ENCODE measurements around the gene CTSA. TPM values are rescaled to one million over a fixed set of nuclear protein-coding genes. Genes with fewer than 3 reads are reported as not detected.
"Not testable (repeated sequence)": the region's sequence is repeated elsewhere in the genome, so short reads cannot be mapped to it uniquely, and the experiment has no call there.

The CTSA gene
- total RNA-seq, 4 donors from 2014 or later: 42.7 to 103 (median 51.3) TPM

GRCh38 chr20:45926731-45927070 is 35.6 kb downstream of the CTSA start:
- Histone ChIP-seq H3K9me3 (no peaks in the 10 kb centered on the region), H3K27me3 (no peaks in the 10 kb centered on the region), H3K4me1 (peaks cover 6 to 12% of the 10 kb centered on the region in 2 donors), H3K27ac (no peak overlapping the region), H3K4me3 (replicated peaks in 1 of 3) (no peak overlapping the region), H3K36me3 (no peaks in the 10 kb centered on the region)
- 73 to 77% methylated on average over 2 of the region's 2 CpGs for WGBS, 2 donors
- no peak for DNase-seq
- intact Hi-C loops (cut with DNase I): no loop called here
- TF ChIP-seq CTCF (IDR thresholded peaks at IDR 0.05) (no peak), POLR2A (IDR thresholded peaks at IDR 0.05) (no peak)

GRCh38 chr20:45927071-45927878 is 36.1 kb downstream of the CTSA start:
- no peak for DNase-seq
- 78 to 79% methylated on average over 11 to 14 of the region's 14 CpGs for WGBS, 2 donors
- no peaks in the 10 kb centered on the region for H3K36me3 ChIP-seq
- no peak overlapping the region for H3K27ac ChIP-seq
- intact Hi-C loops (cut with DNase I): no loop called here
- H3K4me3 ChIP-seq (replicated peaks in 1 of 3): no peak overlapping the region
- TF ChIP-seq CTCF (IDR thresholded peaks at IDR 0.05): no peak
- H3K4me1 ChIP-seq: peaks cover 6 to 12% of the 10 kb centered on the region in 2 donors
- H3K27me3 ChIP-seq: no peaks in the 10 kb centered on the region
- no peaks in the 10 kb centered on the region for H3K9me3 ChIP-seq

- not testable (repeated sequence) for H3K4me3 ChIP-seq (replicated peaks in 1 of 3); H3K27ac ChIP-seq; H3K9me3 ChIP-seq; H3K27me3 ChIP-seq; DNase-seq; H3K36me3 ChIP-seq
- H3K4me1 ChIP-seq: peaks cover 14% of the 10 kb centered on the region in 2 donors
- intact Hi-C loops (cut with DNase I): loop anchor here (5.0 to 10.0 kb wide), 2 partner anchors 39 to 117 kb away; partner anchors contain the start of genes CTSA, NEURL2 and UBE2C
- 91 to 93% methylated on average over 17 of the region's 17 CpGs for WGBS, 2 donors
These were observed 40.5 kb downstream of the CTSA start for GRCh38 chr20:45931680-45932079.

GRCh38 chr20:45933266-45934045 is 42.3 kb downstream of the CTSA start:
- Histone ChIP-seq H3K9me3 (no peaks in the 10 kb centered on the region), H3K36me3 (peaks cover 11% of the 10 kb centered on the region in 2 donors), H3K27me3 (no peaks in the 10 kb centered on the region), H3K4me3 (replicated peaks in 1 of 3) (peak overlapping the region; percentile 38 to 96 (median 96)), H3K27ac (peak overlapping the region; percentile 97 to 100 (median 100)), H3K4me1 (peaks cover 14% of the 10 kb centered on the region in 2 donors)
- intact Hi-C loops (cut with DNase I): loop anchor here (5.0 to 10.0 kb wide), 2 partner anchors 41 to 119 kb away; partner anchors contain the start of genes CTSA, NEURL2 and UBE2C
- peak; percentile 69 to 78 for DNase-seq
- 19 to 21% methylated on average over 21 to 22 of the region's 22 CpGs for WGBS, 2 donors
- peak in 2 of 6 experiments; percentile 16 to 27 for TF ChIP-seq CTCF (IDR thresholded peaks at IDR 0.05)
- TF ChIP-seq POLR2A (IDR thresholded peaks at IDR 0.05): no peak

GRCh38 chr20:45934046-45934585 is 43.0 kb downstream of the CTSA start:
- peak; percentile 47 to 57 for DNase-seq
- Histone ChIP-seq H3K27me3 (no peaks in the 10 kb centered on the region), H3K27ac (peak overlapping the region; percentile 97 to 100 (median 100)), H3K9me3 (no peaks in the 10 kb centered on the region), H3K36me3 (peaks cover 17 to 18% of the 10 kb centered on the region in 2 donors), H3K4me3 (replicated peaks in 1 of 3) (peak overlapping the region; percentile 38 to 96 (median 96)), H3K4me1 (peaks cover 14% of the 10 kb centered on the region in 2 donors)
- intact Hi-C loops (cut with DNase I): loop anchor here (5.0 to 10.0 kb wide), 2 partner anchors 42 to 119 kb away; partner anchors contain the start of genes CTSA, NEURL2 and UBE2C
- TF ChIP-seq CTCF (IDR thresholded peaks at IDR 0.05) (no peak), POLR2A (IDR thresholded peaks at IDR 0.05) (no peak)
- WGBS, 2 donors: 0% methylated on average over 5 to 15 of the region's 34 CpGs

Measured in thyroid gland (tissue), 4 donors.